Measurements from ENCODE around the gene PAPPA. TPM values are rescaled to one million over a fixed set of nuclear protein-coding genes. Genes with fewer than 3 reads are reported as not detected.

The PAPPA gene
- total RNA-seq, 1 experiment from 2014 or later, result 0.20 TPM

GRCh38 chr9:116417464-116417863, 263.9 kb downstream of the PAPPA start:
- peak; percentile 90 for DNase-seq (ENCODE audit: low read depth)

DNA sequence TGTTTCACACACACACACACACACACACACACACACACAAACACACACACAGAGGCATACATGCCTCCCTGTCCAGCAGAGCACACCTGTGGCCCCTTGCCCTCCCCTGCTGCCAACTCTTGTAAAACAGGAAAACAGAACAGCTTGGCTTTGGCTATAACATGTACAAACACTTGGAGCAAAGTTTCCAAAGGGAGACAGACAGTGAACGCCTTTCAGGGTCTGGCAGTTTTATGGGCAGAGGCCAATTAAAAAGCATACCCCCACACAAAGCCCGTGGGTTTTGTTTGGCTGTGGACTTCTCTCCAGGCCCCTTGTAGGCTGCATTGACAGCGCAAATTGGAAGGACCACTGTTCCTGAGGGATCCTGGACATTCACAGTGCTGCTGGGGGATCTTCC, 265.6 kb downstream of the PAPPA start:
- no peak for DNase-seq (ENCODE audit: low read depth)

GRCh38 chr9:116420993-116421538, 267.5 kb downstream of the PAPPA start:
- DNase-seq (ENCODE audit: low read depth), result peak; percentile 34

GRCh38 chr9:116422119-116422979, 268.8 kb downstream of the PAPPA start:
- DNase-seq (ENCODE audit: low read depth), result no peak

DNA sequence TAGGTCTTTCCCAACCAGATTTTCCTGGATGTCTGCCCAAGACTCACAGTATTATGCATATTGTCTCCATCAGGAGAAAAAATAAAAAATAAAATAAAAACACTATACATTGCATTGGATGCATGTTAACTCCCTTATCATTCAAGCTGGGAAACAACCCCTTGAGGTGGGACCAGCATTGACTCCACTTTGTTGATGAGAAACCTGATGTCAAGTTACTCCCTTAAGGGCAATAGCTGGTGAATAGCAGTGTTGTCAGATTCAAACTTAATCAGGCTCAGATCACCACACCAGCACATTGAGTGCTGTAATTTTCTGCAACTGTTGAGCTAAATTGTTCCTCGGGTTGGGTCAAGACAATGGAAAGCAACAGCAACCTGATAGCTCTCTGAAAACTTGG, 269.6 kb downstream of the PAPPA start:
- DNase-seq (ENCODE audit: low read depth), result no peak

GRCh38 chr9:116425244-116425643, 271.7 kb downstream of the PAPPA start:
- DNase-seq (ENCODE audit: low read depth), result no peak

GRCh38 chr9:116430849-116431248, 277.3 kb downstream of the PAPPA start:
- DNase-seq (ENCODE audit: low read depth), result no peak

DNA sequence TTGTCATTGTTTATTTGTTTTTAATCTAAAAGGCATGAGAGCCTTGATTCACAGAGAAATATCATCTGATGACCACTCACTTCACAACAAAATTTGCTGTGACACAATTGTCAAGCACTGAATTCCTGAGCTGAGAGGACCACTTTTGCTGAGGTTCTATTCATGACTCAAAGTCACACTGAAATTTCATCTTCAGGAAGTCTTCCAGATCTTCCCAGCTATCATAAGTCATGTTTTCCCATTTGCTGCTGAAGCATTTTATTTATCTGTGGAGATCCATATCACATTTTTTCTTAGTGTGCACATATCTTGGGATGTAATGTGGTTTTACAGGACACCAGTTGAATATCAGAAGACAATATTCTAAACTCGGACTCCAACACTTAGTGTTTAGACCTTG, 278.5 kb downstream of the PAPPA start:
- no peak for DNase-seq (ENCODE audit: low read depth)

GRCh38 chr9:116434314-116434713, 280.7 kb downstream of the PAPPA start:
- no peak for DNase-seq (ENCODE audit: low read depth)

GRCh38 chr9:116435706-116436105, 282.1 kb downstream of the PAPPA start:
- DNase-seq (ENCODE audit: low read depth), result no peak

GRCh38 chr9:116436121-116436520, 282.5 kb downstream of the PAPPA start:
- DNase-seq (ENCODE audit: low read depth), result no peak

DNA sequence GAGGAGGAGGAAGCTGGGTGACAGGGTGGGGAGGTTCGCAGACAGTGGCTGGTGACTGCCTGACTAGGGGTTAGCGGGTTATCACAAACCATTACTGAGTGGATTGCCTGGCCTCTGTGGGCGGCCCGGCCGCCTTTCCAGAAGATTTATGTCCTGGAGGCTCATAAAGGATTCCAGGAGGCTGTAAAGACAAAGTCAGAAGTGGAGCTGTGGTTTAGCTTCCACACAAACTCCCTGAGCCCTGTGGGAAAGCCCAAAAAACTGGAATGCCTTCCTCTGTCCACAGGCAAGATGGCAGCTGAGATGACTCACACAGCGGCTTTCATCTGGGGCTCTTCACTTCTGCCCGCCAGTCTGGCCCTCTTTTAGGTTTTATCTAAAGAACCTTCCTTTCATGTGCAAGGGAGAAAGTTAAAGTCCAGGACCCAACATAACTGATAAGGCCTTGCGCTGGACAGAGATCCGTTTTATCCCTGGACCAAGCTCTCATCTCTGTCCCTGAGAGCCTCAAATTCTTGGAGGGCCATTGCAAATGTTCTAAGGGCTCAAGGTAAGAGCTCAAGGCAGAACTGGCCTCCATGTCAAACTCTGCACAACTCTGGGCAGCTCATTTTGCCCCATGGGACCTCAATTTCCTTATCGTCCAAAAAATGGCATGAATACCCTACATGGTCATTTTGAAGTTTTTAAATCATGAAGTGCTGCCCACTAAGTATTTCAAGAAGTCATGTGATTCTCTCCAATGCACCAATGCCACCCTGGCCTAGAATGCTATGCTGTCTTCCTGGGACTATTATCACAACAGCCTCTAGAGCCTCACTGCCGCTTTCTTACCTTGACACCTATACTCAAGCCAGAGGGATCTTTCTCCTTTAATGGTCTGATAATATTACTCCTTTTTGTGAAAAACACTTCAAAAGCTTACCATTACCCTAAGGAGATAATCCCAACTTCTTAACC, 284.1 kb downstream of the PAPPA start:
- DNase-seq (ENCODE audit: low read depth), result peak; percentile 24

DNA sequence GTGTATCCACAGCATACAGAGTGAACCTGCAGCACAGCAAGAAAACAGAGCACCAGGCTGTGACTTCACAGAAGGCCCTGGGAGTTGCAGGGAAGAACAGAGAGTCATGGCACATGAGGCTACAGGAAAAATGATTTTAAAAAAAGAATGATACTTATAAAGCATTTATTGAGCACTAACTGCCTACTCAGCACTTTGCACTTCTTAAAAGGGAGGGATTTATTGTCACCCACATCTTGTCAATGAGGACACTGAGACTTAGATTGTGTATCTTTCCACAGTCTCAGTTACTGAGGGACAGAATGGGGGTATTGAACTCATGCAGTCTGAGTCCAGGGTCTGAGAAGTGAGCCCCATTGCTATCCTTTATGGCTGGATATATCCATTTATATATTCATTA, 288.9 kb downstream of the PAPPA start:
- DNase-seq (ENCODE audit: low read depth), result no peak

DNA sequence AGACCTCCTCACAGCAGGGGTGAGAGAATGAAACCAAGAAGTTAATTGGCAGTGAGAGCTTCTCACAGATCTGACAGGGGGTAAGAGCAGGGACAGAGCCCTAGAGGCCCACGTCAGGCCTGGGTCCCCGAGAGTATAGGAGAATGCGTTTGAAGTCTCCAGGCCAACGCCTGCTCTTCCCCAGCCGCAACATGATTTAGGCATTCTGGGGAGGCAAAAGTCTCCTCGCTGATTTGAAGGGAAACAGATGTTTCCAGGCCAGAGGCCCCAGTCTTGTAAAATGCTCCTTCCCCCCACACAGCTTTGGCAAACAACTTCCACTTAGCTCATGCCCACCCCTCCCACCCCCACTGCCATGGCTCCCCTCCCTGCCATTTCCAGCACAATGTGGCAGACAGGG, 294.3 kb downstream of the PAPPA start:
- DNase-seq (ENCODE audit: low read depth), result no peak

- DNase-seq (ENCODE audit: low read depth), result no peak
Measured at GRCh38 chr9:116448431-116448830, 294.8 kb downstream of the PAPPA start.

DNA sequence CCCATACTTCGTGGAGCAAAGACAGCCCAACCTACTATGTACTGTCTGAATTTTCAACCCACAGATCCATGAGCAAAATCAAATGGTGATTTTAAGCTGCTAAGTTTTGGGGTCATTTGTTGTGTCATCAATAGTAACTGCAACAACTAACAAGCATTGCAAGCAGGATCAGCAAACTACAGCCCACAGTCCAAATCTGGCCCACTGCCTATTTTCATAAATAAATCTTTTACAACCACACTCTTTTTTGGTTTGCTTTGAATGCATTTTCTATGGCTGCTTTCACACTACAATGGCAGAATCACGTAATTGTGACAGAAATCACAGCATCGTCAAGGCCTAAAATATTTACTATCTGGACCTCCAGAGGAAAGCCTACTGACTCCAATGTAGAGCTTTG, 296.4 kb downstream of the PAPPA start:
- no peak for DNase-seq (ENCODE audit: low read depth)

DNA sequence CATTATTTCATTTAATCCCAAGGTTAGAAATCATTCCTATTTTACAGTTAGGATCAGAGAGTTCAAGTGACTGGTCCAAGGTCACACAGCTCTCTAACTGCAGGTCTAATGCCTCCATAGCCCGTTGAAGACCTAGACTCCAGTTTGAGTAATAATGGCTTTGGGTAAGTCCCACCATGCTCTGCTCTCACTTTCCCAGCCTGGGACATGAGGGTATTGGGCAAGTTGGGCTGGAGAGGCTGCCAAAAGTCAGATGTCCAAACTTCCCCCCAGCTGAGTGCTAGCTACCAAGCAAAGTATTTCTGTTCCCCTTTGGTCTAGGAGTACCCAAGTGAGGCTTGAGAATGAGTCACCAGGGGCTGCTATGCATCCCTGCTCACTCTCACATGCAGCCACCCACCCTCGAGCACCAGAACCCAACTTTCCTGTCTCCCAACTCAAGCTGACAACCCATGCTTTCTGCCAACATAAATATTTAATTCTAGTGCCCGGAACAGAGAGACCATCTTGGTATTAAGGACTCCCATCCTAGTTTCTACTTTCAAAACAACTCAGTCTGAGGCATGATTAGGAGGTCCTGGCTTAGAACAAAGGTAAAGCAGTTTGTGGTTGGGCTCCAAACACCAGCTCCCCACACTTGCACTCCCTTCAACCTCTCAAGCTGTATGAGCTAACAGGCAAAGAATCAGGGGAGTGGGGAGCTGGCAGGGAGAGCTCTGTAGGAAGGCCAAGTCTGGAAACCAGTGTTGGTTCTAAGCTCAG, 297.0 kb downstream of the PAPPA start:
- DNase-seq (ENCODE audit: low read depth), result peak; percentile 78

DNA sequence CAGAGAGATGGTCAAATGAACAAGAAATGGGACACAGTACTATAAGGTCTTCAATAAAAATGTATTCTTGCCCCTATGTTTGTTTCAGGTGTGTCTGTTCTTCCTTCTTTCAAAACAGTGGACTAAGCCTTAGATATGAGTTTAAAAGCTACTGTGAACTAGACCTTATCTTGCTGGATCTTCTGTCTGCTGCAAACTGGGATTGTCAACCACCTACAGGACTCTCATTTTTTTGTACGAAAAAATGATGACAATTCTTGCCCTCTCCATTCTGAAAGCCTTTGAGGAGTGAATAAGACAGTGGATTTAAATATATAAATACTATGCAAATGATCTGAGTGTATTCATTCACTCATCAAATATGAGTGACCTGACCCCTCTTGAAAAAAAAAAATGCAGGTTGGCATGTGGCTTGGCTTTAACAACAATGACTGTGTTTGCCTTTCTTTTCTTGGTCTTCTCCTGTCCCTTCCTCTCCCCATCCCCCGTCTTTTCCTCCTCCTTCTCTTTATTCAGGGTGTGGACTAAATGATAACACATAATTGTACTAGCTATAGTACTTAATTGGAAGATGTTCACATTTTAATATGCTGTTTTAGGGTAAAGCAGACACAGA, 298.0 kb downstream of the PAPPA start:
- peak; percentile 31 for DNase-seq (ENCODE audit: low read depth)

Data from M059J (cell line).